HG03469 (cell line): ENCODE results near the gene ARNT2.

Experiments used
- ATAC-seq: cut with Tn5 transposase; IDR thresholded peaks from one replicate; pipeline ENCODE4 v1.9.1; 2021; ENCODE audit warnings: mild to moderate bottlenecking, moderate library complexity, moderate number of reproducible peaks; ENCODE audit not compliant: unreplicated experiment

The ARNT2 gene

GRCh38 chr15:80464951-80465625 is 60.9 kb downstream of the ARNT2 start:
- no peak for ATAC-seq

GRCh38 chr15:80465626-80466005 is 61.4 kb downstream of the ARNT2 start:
- no peak for ATAC-seq

GRCh38 chr15:80466543-80466942 is 62.4 kb downstream of the ARNT2 start:
- no peak for ATAC-seq

- ATAC-seq = no peak
Measured at GRCh38 chr15:80467311-80467714, 63.1 kb downstream of the ARNT2 start.

- ATAC-seq = no peak
Measured at GRCh38 chr15:80468796-80469195, 64.6 kb downstream of the ARNT2 start.

- ATAC-seq = no peak
Measured at GRCh38 chr15:80471881-80472280, 67.7 kb downstream of the ARNT2 start.

- ATAC-seq = no peak
Measured at GRCh38 chr15:80473286-80474223, 69.4 kb downstream of the ARNT2 start.

- no peak for ATAC-seq
Measured at GRCh38 chr15:80474224-80475215, 70.3 kb downstream of the ARNT2 start.

GRCh38 chr15:80475572-80475971 is 71.4 kb downstream of the ARNT2 start:
- ATAC-seq = no peak

GRCh38 chr15:80476036-80476435 is 71.9 kb downstream of the ARNT2 start:
- ATAC-seq = no peak

GRCh38 chr15:80478075-80478474 is 73.9 kb downstream of the ARNT2 start:
- no peak for ATAC-seq

GRCh38 chr15:80479191-80479590 is 75.0 kb downstream of the ARNT2 start:
- no peak for ATAC-seq

GRCh38 chr15:80480171-80480811 is 76.1 kb downstream of the ARNT2 start:
- no peak for ATAC-seq

GRCh38 chr15:80480909-80481308 is 76.7 kb downstream of the ARNT2 start:
- ATAC-seq = no peak

GRCh38 chr15:80482696-80483095 is 78.5 kb downstream of the ARNT2 start:
- no peak for ATAC-seq

GRCh38 chr15:80483725-80484161 is 79.6 kb downstream of the ARNT2 start:
- ATAC-seq = no peak

- ATAC-seq = no peak
Measured at GRCh38 chr15:80484333-80484864, 80.2 kb downstream of the ARNT2 start.

GRCh38 chr15:80485370-80486164 is 81.4 kb downstream of the ARNT2 start:
- no peak for ATAC-seq

GRCh38 chr15:80487839-80488390 is 83.7 kb downstream of the ARNT2 start:
- ATAC-seq = no peak
